GM12878 (cell line): ENCODE data around the gene FAT1. TPM values are rescaled to one million over a fixed set of nuclear protein-coding genes. Genes with fewer than 3 reads are reported as not detected.

Experiments used
- ATAC-seq: fragments of 200-7000 bp; cut with Tn5 transposase; 3 replicates; pipeline ENCODE4 v1.9.1; 2020; ENCODE audit warnings: mild to moderate bottlenecking, moderate library complexity
- BruUV-seq: library from RNA; stranded (reverse); fragments of 400-500 nt; replicated peaks from 2 replicates; lab custom pipeline; 2021; lab: Mats Ljungman, UMichigan
- CTCF ChIA-PET: fragments of 300-600 bp; sonication (Branson Sonifier 250); formaldehyde crosslinking; extraction: SDS; loops from one replicate; lab custom pipeline; 2021; ENCODE audit warnings: inconsistent platforms; lab: Yijun Ruan, JAX
- POLR2A ChIA-PET: fragments of 350-600 bp; formaldehyde crosslinking; extraction: SDS; loops from one replicate; lab custom pipeline; 2021; ENCODE audit warnings: inconsistent platforms; lab: Charles Lee
- RAD21 ChIA-PET: fragments of 300-600 bp; sonication (Branson Sonifier 250); formaldehyde crosslinking; loops from one replicate; lab custom pipeline; 2023; ENCODE audit warnings: antibody characterized with exemption; ENCODE audit not compliant: unreplicated experiment; lab: Charles Lee
- SMC1A ChIA-PET: fragments of 300-600 bp; sonication (Branson Sonifier 250); formaldehyde crosslinking; loops from one replicate; lab custom pipeline; 2023; ENCODE audit not compliant: unreplicated experiment, uncharacterized antibody; lab: Charles Lee
- DNase-seq: peaks from one replicate; pipeline ENCODE4 v3.0.0-alpha.2; 2011; ENCODE audit warnings: low read depth, low spot score
- FAIRE-seq: peaks from 3 replicates; lab custom pipeline; 2011; peaks lifted over from hg19 to GRCh38; lab: Jason Lieb, UNC
- H2AFZ ChIP-seq: 2 replicates; pipeline ENCODE4 v1.6.0; 2011; ENCODE audit warnings: low read depth, low read length, control low read depth; ENCODE audit not compliant: control insufficient read depth
- H3K27ac ChIP-seq: 2 replicates; pipeline ENCODE4 v1.5.1; 2011; ENCODE audit warnings: control low read depth; ENCODE audit not compliant: control insufficient read depth, insufficient read depth
- H3K27me3 ChIP-seq, 2 experiments: replicated peaks in 1 of 2; 2 replicates each; pipeline versions ENCODE4 v1.6.0 to v1.6.1; 2011; ENCODE audit warnings: low read length in 1 of 2; ENCODE audit not compliant: control insufficient read depth in 2 of 2, insufficient read depth in 2 of 2
- H3K36me3 ChIP-seq, 2 experiments: 2 replicates each; pipeline ENCODE4 v1.5.1; 2011; ENCODE audit warnings: low read length in 1 of 2; ENCODE audit not compliant: control insufficient read depth in 2 of 2, insufficient read depth in 2 of 2
- H3K4me1 ChIP-seq: 2 replicates; pipeline ENCODE4 v1.6.1; 2011; ENCODE audit warnings: mild to moderate bottlenecking, low read length, moderate library complexity, mixed read lengths; ENCODE audit not compliant: control insufficient read depth, insufficient read depth
- H3K4me2 ChIP-seq: 2 replicates; pipeline ENCODE4 v1.6.0; 2011; ENCODE audit warnings: control low read depth; ENCODE audit not compliant: control insufficient read depth, insufficient read depth
- H3K4me3 ChIP-seq: fragments of 200-600 bp; sonication (generic); 2 replicates; pipeline ENCODE4 v1.5.1; 2016
- H3K79me2 ChIP-seq: 2 replicates; pipeline ENCODE4 v1.6.0; 2011; ENCODE audit warnings: low read length; ENCODE audit not compliant: control insufficient read depth, insufficient read depth
- H3K9ac ChIP-seq: 2 replicates; pipeline ENCODE4 v1.8.0; 2011; ENCODE audit warnings: low read length, control low read depth, mixed read lengths; ENCODE audit not compliant: control insufficient read depth, insufficient read depth
- H3K9me3 ChIP-seq: replicated peaks from 3 replicates; pipeline ENCODE4 v1.5.1; 2011; ENCODE audit warnings: mild to moderate bottlenecking, low read length; ENCODE audit not compliant: control insufficient read depth, insufficient read depth
- H4K20me1 ChIP-seq: 2 replicates; pipeline ENCODE4 v1.6.0; 2011; ENCODE audit not compliant: control insufficient read depth, insufficient read depth
- CHD2 ChIP-seq: IDR thresholded peaks from 2 replicates; pipeline ENCODE4 v1.6.1; 2011; ENCODE audit warnings: low read depth, low read length, improper control_type of control experiment, borderline replicate concordance
- CHD4 ChIP-seq: fragments of 200-600 bp; sonication (generic); IDR thresholded peaks from 2 replicates; pipeline ENCODE4 v1.6.1; 2016; ENCODE audit warnings: mild to moderate bottlenecking
- EZH2 ChIP-seq: IDR thresholded peaks from 2 replicates; pipeline ENCODE4 v1.6.1; 2012; ENCODE audit warnings: low read depth, mild to moderate bottlenecking, control low read depth, inconsistent platforms, low read length, borderline replicate concordance; ENCODE audit not compliant: control insufficient read depth
- HDAC2 ChIP-seq: fragments of 200-600 bp; sonication (generic); IDR thresholded peaks from 2 replicates; pipeline ENCODE4 v1.6.1; 2017
- MEF2B ChIP-seq: fragments of 450-650 bp; IDR thresholded peaks from 2 replicates; pipeline ENCODE4 v1.6.1; 2018; ENCODE audit warnings: mild to moderate bottlenecking, moderate library complexity; ENCODE audit not compliant: partially characterized antibody, poor library complexity, severe bottlenecking
- NR2F1 ChIP-seq: fragments of 450-650 bp; conservative IDR thresholded peaks from 2 replicates; pipeline ENCODE4 v1.6.1; 2017; ENCODE audit warnings: mild to moderate bottlenecking
- POLR2A ChIP-seq: IDR thresholded peaks from 2 replicates; pipeline ENCODE4 v1.6.1; 2011; ENCODE audit warnings: low read depth, mild to moderate bottlenecking, low read length
- POLR2AphosphoS2 ChIP-seq: IDR thresholded peaks from 2 replicates; pipeline ENCODE4 v1.6.1; 2011; ENCODE audit warnings: low read depth, mild to moderate bottlenecking, low read length, improper control_type of control experiment, moderate library complexity
- RELA ChIP-seq: fragments of 450-650 bp; IDR thresholded peaks from 2 replicates; pipeline ENCODE4 v1.8.0; 2014; ENCODE audit warnings: borderline replicate concordance; ENCODE audit not compliant: partially characterized antibody
- SUZ12 ChIP-seq: fragments of 200-600 bp; sonication (generic); IDR thresholded peaks from one replicate; pipeline ENCODE4 v1.6.1; 2018; ENCODE audit warnings: antibody characterized with exemption, mild to moderate bottlenecking; ENCODE audit not compliant: unreplicated experiment
- TCF7 ChIP-seq: IDR thresholded peaks from 2 replicates; pipeline ENCODE4 v1.6.1; 2014; ENCODE audit warnings: antibody characterized with exemption, borderline replicate concordance
- YY1 ChIP-seq: IDR thresholded peaks from 2 replicates; pipeline ENCODE4 v1.6.1; 2011; ENCODE audit warnings: low read depth, mild to moderate bottlenecking, low read length
- ZNF207 ChIP-seq: fragments of 450-650 bp; IDR thresholded peaks from 2 replicates; pipeline ENCODE4 v1.6.1; 2014; ENCODE audit warnings: antibody characterized with exemption, mild to moderate bottlenecking, borderline replicate concordance
- WGBS: methylation state at CpG from one replicate; pipeline ENCODE4 v1.1.6; 2016; ENCODE audit warnings: low lambda C conversion rate; ENCODE audit not compliant: insufficient replicate concordance, insufficient coverage; ENCODE audit errors: missing lambda C conversion rate; 5-methylcytosine and 5-hydroxymethylcytosine counted together
- in situ Hi-C: fragments of 300-500 bp; cut with MboI; formaldehyde crosslinking; loops from 9 replicates; pipeline ENCODE4 v1.14.3; 2018; ENCODE audit warnings: mixed read lengths
- intact Hi-C: fragments of 100-400 bp; cut with micrococcal nuclease; formaldehyde crosslinking; loops from one replicate; pipeline ENCODE4 v1.14.2; 2022; ENCODE audit not compliant: unreplicated experiment
- polyA plus RNA-seq, 11 experiments: library from polyadenylated mRNA; depleted of rRNA in 4 of 11; unstranded in 6 of 11; stranded (reverse) in 5 of 11; fragments of >200 nt; fragmentation: Nextera tagmentation in 4 of 11; fragmentation: Illumina TruSeq in 1 of 11; extraction: Ambion mirVana in 4 of 11; extraction: Trizol in 1 of 11; gene quantifications; 1 replicate in 1 of 11; 2 replicates in 10 of 11; pipeline versions ENCODE4 v1.2.1 to v1.2.3, GENCODE V29; 2011 to 2016; ENCODE audit warnings: inconsistent platforms in 2 of 11, missing spikeins in 2 of 11, low read depth in 1 of 11
- total RNA-seq, 4 experiments: library from RNA; depleted of rRNA in 3 of 4; stranded (reverse); fragments of >200 nt in 3 of 4; fragmentation: Illumina TruSeq in 1 of 4; extraction: Trizol in 1 of 4; gene quantifications; 2 replicates each; pipeline versions ENCODE4 v1.2.1 to v1.2.3, GENCODE V29; 2013 to 2021

FAT1 gene
- total and polyA plus RNA-seq, 10 of the 15 experiments (the other 5 are each of a cell fraction or from before 2014, with no cell fraction given), result 0.04 to 11.8 (median 0.11) TPM; not detected in 1

- Histone ChIP-seq H3K27me3 (no peaks in the 10 kb centered on the region), H4K20me1 (no peaks in the 10 kb centered on the region), H3K36me3 (no peaks in the 10 kb centered on the region), H3K27ac (no peak overlapping the region), H3K79me2 (no peaks in the 10 kb centered on the region), H3K4me1 (no peaks in the 10 kb centered on the region), H3K4me2 (no peak overlapping the region), H2AFZ (no peak overlapping the region), H3K9me3 (no peaks in the 10 kb centered on the region; the same call in 2 of the 3 replicates), H3K9ac (no peak overlapping the region), H3K4me3 (no peak overlapping the region)
- BruUV-seq, result no TSS peak
- WGBS, result 36% methylated on average over 8 of the region's 8 CpGs
- RAD21 ChIA-PET, result no interaction called here
- POLR2A ChIA-PET, result no interaction called here
- ATAC-seq, result no peak
- in situ Hi-C loops (no loop called here), intact Hi-C loops (no loop called here)
- CTCF ChIA-PET, result no interaction called here
- no peak for FAIRE-seq
- SMC1A ChIA-PET, result no interaction called here
- no peak for TF ChIP-seq POLR2A
- no peak for TF ChIP-seq MEF2B
- no peak for TF ChIP-seq TCF7
- TF ChIP-seq SUZ12, result no peak
- TF ChIP-seq POLR2AphosphoS2, result no peak
- no peak for TF ChIP-seq YY1
- TF ChIP-seq RELA, result no peak
- no peak for TF ChIP-seq HDAC2
- TF ChIP-seq EZH2, result no peak
- TF ChIP-seq CHD2, result no peak
- no peak for TF ChIP-seq ZNF207
- no peak for TF ChIP-seq NR2F1
- TF ChIP-seq CHD4, result no peak
- DNase-seq, result no peak
These were observed 20.1 kb downstream of the FAT1 start for GRCh38 chr4:186703510-186703909.
